Posterior cingulate gyrus (tissue), 11 donors: ENCODE results near the gene ETV3L.
A peak's percentile ranks its signal among the peaks of the same experiment; 100 is the strongest.

ENCODE experiments used
- DNase-seq, 10 donors: peaks; one replicate each; pipeline versions ENCODE4 v3.0.0 to v3.0.0-alpha.2; 2020 to 2021; ENCODE audit warnings: mixed read lengths in 3 of 10
- intact Hi-C: fragments of 100-400 bp; cut with DNase I; formaldehyde crosslinking; loops from one replicate; pipeline ENCODE4 v1.15.1; 2023

ETV3L gene

GRCh38 chr1:157132616-157133167 lies 33.1 kb upstream of the ETV3L start:
- intact Hi-C loops, result no loop called here
- no peak for DNase-seq

DNA sequence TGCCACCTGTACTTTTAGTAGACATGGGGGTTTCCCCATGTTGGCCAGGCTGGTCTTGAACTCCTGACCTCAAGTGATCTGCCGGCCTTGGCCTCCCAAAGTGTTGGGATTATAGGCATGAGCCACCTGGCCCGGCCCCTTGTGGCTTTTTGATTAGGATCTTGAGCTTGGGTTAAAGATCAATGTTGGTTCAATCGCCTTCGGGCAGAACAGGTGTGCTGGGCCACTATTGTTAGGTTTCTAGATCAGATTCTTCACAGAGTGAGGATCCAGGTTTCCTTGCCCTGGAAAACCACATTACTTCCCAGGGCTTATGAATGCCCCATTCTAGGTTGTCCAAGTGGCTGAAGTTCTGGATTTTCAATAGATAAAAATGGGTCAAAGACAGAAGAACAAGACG lies 32.5 kb upstream of the ETV3L start:
- no peak for DNase-seq
- intact Hi-C loops, result no loop called here

- intact Hi-C loops, result no loop called here
These were observed 31.7 kb upstream of the ETV3L start for GRCh38 chr1:157131281-157131680.

DNA sequence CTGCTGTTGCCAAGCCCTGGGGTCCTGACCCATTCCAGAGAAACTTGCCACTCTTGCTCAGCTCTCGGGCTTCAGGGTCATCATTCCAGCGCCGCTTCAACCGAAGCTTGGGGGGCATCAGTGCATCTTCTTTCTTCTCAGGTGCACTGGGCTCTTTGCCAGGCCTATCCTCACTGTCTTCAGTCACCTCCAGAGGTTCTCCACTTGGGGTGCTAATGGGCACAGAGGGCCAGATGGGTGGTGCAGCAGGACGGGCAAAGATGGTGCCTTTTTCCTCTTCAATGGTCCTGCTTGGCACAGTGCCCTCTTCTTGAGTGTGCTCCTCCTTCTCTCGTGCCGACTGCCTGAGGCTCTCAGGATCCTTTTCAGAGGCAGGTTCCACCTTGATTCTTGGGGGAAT lies 25.2 kb upstream of the ETV3L start:
- DNase-seq, result peak in 1 of 10 donors; percentile 77
- intact Hi-C loops, result no loop called here

More at GRCh38 chr1:157131281-157131680, 31.7 kb upstream of the ETV3L start:
- DNase-seq, result no peak

DNA sequence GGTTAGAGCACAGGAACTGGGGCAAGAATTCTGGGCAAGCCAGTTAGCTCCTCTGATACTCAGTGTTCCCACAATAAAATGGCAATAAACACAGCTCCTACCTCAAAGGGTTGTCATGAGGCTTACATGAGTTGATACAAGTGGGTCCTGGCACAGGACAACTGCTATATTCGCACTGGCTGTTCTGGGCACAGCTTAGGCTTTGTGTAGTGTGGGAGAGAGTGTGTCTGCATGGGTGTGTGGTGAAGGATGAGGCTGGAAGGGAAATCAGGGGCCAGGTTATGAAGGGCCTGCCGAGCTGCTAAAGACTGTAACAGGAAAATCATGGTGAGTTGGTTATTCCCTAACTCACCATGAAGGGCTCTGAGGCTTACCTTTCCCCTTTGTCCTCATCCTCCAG lies 19.8 kb upstream of the ETV3L start:
- intact Hi-C loops, result no loop called here
- peak in 2 of 10 donors; percentile 47 to 84 for DNase-seq

- peak in 1 of 10 donors; percentile 81 for DNase-seq
- intact Hi-C loops, result no loop called here
These were observed 19.4 kb upstream of the ETV3L start for GRCh38 chr1:157119008-157119407.

- DNase-seq, result peak in 1 of 10 donors; percentile 51
- intact Hi-C loops, result no loop called here
These were observed 18.0 kb upstream of the ETV3L start for GRCh38 chr1:157117527-157118057.

- intact Hi-C loops, result no loop called here
- peak in 1 of 10 donors; percentile 14 for DNase-seq
These were observed 17.1 kb upstream of the ETV3L start for GRCh38 chr1:157116737-157117103.

DNA sequence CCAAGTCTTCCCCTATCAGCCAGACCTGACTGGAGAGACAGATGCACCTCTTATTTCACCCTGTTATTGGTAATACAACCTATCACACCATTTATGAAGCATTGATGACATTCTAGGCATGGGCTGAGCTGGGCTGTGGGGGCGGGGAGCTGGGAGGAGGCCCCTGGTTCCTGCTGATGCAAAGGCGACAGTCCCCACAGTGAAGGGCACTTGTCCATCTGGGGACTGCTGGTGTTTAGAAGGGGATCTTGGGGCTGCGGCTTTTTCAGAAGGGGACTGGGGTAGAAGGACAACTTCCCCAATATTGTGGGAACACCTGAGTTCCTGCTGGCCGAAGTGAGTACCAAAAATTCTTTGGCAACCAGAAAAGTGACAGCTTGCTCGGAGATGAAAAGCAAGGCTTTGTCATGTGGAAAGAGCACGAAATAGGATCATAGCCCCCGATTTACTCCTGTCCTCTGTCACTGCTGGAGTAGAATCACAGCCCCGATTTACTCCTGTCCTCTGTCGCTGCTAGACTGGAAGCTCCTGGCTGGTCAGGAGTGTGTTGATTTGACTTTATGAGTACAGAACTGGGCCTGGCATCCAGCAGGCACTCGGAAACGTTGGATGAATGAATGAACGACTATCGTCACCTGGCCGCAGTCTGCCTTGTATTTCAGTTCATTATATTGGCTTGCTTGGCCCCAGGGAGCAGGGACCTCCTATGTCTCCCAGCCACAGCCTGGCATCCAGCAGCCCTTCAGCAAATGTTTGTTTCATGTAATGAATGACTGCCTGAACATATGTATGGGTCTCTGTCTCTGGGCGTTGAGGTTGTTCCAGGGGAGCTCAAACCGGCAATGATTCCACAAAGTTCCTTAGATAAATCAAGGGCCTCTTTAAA lies 16.5 kb upstream of the ETV3L start:
- peak in 1 of 10 donors; percentile 52 for DNase-seq
- intact Hi-C loops, result no loop called here

DNA sequence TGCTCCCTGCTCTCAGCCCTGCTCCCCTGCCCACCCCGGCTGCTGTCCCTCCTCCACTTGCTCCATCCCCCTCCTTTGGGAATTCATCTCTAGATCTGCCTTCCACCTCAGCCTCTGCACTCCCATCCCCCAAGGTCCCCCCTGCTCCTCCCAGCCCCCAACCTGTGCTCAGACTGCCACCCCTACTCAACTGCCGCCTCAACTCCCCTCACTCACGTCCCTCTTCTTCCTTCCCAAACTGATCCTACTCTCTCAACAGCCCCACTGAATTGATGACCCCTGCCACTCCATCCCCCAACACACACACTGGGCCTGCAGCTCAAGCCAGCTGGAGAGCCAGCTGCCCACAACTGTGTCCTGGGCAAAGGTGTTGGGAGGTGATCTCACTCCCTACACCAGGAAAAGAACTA lies 15.8 kb upstream of the ETV3L start:
- DNase-seq, result peak in 2 of 10 donors; percentile 34 to 40
- intact Hi-C loops, result no loop called here

GRCh38 chr1:157114183-157115121 lies 14.8 kb upstream of the ETV3L start:
- DNase-seq, result peak in 2 of 10 donors; percentile 47 to 52
- intact Hi-C loops, result no loop called here

DNA sequence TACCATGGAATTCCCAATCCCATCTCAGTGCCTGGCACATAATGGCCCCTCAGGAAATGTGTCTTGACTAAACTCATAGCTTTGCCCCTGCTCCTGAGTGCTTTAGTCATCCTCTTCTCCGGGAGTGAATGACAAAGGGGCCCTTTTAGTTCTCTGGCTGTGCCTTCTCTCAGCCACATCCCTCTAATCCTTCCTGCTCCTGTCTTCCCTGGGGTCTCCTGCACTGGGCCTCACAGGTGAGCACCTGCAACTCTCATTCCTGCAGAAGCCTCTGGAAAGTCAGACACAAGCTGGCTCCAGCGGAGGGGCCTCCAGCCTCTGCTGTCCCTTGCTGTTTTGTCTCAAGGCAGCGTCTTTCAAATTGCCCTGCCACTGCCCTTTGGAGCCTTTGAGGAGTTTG lies 14.0 kb upstream of the ETV3L start:
- intact Hi-C loops, result no loop called here
- DNase-seq, result peak in 2 of 10 donors; percentile 24 to 47

- DNase-seq, result peak in 2 of 10 donors; percentile 69 to 70
- intact Hi-C loops, result no loop called here
These were observed 13.5 kb upstream of the ETV3L start for GRCh38 chr1:157113106-157113505.

GRCh38 chr1:157112186-157112867 lies 12.7 kb upstream of the ETV3L start:
- DNase-seq, result peak in 2 of 10 donors; percentile 34 to 48
- intact Hi-C loops, result no loop called here

- peak in 2 of 10 donors; percentile 53 to 69 for DNase-seq
- intact Hi-C loops, result no loop called here
These were observed 12.0 kb upstream of the ETV3L start for GRCh38 chr1:157111396-157112165.

- peak in 2 of 10 donors; percentile 9 to 19 for DNase-seq
- intact Hi-C loops, result no loop called here
These were observed 11.1 kb upstream of the ETV3L start for GRCh38 chr1:157110686-157111085.

DNA sequence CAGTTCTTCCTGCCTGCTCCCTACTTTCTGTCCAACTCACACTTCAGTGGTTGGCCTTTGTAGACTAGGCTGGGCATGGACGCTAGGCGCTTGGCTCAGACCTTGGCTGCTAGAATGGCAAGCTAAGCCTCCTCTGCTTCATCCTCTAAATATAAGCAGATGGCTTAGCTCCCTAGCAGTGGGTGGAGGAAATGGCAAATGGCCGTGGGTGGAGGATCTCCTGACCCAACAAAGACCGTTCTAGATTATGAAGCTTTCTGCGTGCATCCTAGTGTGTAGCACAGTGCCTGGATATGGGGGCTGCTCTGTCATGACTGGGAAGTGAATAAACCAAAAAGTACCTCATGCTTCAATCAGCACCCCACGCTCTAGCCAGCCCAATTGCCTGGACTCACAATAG lies 10.4 kb upstream of the ETV3L start:
- peak in 5 of 10 donors; percentile 26 to 89 (median 80) for DNase-seq
- intact Hi-C loops, result no loop called here

DNA sequence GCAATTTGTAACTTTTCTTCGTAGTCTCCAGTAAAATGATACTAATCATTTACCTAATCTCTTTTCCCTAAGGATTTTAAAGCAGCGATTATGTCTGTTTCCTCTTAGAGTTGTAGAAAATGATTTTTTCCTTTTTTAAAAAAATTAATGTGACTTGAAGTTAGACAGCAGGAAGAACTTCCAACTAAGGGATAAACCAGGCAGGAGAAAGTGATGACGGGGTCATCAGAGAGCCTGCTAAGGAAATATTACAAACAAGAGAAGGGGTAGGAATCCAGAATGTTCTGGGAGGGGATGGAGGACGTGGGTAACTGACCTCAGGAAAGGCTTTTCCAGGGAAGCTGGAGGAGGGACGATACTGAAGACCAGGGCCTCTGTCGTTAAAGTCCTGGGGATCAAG lies 8.8 kb upstream of the ETV3L start:
- intact Hi-C loops, result no loop called here
- no peak for DNase-seq

DNA sequence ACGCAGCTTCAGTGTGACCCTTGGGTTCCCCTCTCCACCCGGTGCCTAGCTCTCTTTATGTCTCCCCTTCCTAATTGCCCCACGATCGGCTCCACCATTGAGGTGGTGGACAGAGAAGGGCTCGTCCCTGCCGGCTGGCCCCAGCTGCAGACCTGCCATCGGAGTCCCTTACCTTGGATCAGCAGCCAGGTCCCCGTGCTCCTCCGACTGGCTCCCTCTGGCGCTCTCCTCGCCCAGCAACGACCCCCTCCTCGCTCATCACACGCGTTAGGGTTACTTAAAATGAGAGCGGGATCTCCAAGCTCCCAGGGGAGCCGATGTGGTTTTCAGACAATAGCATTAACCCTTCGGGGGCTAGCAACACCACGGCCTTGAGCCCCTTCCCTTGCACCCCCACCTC lies 8.1 kb upstream of the ETV3L start:
- intact Hi-C loops, result no loop called here
- DNase-seq, result peak in 2 of 10 donors; percentile 36 to 60
